WTC11 (cell line): ENCODE data around the gene PLK1.

Experiments used
- CREB1 ChIP-seq: sonication (generic); formaldehyde crosslinking; IDR thresholded peaks from 2 replicates; pipeline ENCODE4 v1.8.0; 2023; ENCODE audit warnings: mild to moderate bottlenecking, missing genetic modification reagents
- ESRRA ChIP-seq: sonication (generic); formaldehyde crosslinking; IDR thresholded peaks from 2 replicates; pipeline ENCODE4 v1.8.1; 2022; ENCODE audit warnings: mild to moderate bottlenecking, missing genetic modification reagents, borderline replicate concordance
- TCF7 ChIP-seq: sonication (generic); formaldehyde crosslinking; IDR thresholded peaks from 2 replicates; pipeline ENCODE4 v1.8.0; 2022; ENCODE audit warnings: mild to moderate bottlenecking, low read depth, missing genetic modification reagents, moderate library complexity
- ZNF232 ChIP-seq: sonication (generic); formaldehyde crosslinking; IDR thresholded peaks from 2 replicates; pipeline ENCODE4 v1.8.0; 2022; ENCODE audit warnings: mild to moderate bottlenecking, missing genetic modification reagents
- ZNF263 ChIP-seq: sonication (generic); formaldehyde crosslinking; IDR thresholded peaks from 2 replicates; pipeline ENCODE4 v1.8.1; 2022; ENCODE audit warnings: low read depth, mild to moderate bottlenecking, moderate library complexity, missing genetic modification reagents
- TF ChIP-seq, protein P1 (sequence below): fragments of 200-600 bp; IDR thresholded peaks from 2 replicates; pipeline ENCODE4 v1.8.0; 2022; ENCODE audit warnings: antibody characterized with exemption
- TF ChIP-seq, protein P2 (sequence below): sonication (generic); formaldehyde crosslinking; IDR thresholded peaks from 2 replicates; pipeline ENCODE4 v1.8.0; 2022; ENCODE audit warnings: mild to moderate bottlenecking, missing genetic modification reagents
- TF ChIP-seq, protein P3 (sequence below): fragments of 250-450 bp; sonication (Bioruptor Pico); IDR thresholded peaks from 2 replicates; pipeline ENCODE4 v1.9.0; 2021; ENCODE audit warnings: moderate library complexity, mild to moderate bottlenecking, inconsistent platforms, borderline replicate concordance

DNA sequence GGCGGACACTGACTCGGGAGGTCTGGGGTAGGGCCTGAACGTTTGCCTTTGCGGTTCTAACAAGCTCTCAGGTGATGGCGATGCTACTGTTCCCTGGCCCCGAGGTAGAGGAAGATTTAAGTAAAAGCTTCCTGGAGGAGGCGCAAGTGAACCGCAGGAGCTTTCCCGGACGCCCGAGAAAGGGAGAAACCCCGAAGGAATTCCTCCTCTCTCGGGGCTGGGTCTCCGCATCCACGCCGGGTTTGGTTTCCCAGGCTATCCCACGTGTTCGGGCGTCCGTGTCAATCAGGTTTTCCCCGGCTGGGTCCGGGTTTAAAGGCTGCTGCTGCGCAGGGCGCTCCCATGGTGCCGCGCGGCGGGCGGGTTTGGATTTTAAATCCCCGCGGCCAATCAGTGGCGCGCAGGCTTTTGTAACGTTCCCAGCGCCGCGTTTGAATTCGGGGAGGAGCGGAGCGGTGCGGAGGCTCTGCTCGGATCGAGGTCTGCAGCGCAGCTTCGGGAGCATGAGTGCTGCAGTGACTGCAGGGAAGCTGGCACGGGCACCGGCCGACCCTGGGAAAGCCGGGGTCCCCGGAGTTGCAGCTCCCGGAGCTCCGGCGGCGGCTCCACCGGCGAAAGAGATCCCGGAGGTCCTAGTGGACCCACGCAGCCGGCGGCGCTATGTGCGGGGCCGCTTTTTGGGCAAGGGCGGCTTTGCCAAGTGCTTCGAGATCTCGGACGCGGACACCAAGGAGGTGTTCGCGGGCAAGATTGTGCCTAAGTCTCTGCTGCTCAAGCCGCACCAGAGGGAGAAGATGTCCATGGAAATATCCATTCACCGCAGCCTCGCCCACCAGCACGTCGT lies at the start of gene PLK1:
- TF ChIP-seq ZNF263 (CRISPR knock-in tag): peak; percentile 69; the same call in 1 of the 2 replicates
- TF ChIP-seq, protein P1, sequence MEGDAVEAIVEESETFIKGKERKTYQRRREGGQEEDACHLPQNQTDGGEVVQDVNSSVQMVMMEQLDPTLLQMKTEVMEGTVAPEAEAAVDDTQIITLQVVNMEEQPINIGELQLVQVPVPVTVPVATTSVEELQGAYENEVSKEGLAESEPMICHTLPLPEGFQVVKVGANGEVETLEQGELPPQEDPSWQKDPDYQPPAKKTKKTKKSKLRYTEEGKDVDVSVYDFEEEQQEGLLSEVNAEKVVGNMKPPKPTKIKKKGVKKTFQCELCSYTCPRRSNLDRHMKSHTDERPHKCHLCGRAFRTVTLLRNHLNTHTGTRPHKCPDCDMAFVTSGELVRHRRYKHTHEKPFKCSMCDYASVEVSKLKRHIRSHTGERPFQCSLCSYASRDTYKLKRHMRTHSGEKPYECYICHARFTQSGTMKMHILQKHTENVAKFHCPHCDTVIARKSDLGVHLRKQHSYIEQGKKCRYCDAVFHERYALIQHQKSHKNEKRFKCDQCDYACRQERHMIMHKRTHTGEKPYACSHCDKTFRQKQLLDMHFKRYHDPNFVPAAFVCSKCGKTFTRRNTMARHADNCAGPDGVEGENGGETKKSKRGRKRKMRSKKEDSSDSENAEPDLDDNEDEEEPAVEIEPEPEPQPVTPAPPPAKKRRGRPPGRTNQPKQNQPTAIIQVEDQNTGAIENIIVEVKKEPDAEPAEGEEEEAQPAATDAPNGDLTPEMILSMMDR: no peak
- no peak; the same call in 1 of the 2 replicates for TF ChIP-seq CREB1 (CRISPR knock-in tag)
- TF ChIP-seq ESRRA (CRISPR knock-in tag): no peak
- TF ChIP-seq ZNF232 (CRISPR knock-in tag): peak; percentile 76; the same call in 1 of the 2 replicates
- TF ChIP-seq, protein P2, sequence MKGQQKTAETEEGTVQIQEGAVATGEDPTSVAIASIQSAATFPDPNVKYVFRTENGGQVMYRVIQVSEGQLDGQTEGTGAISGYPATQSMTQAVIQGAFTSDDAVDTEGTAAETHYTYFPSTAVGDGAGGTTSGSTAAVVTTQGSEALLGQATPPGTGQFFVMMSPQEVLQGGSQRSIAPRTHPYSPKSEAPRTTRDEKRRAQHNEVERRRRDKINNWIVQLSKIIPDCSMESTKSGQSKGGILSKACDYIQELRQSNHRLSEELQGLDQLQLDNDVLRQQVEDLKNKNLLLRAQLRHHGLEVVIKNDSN (CRISPR knock-in tag): peak; percentile 75
- TF ChIP-seq TCF7 (CRISPR knock-in tag): peak; percentile 25; the same call in 1 of the 2 replicates
- TF ChIP-seq, protein P3, sequence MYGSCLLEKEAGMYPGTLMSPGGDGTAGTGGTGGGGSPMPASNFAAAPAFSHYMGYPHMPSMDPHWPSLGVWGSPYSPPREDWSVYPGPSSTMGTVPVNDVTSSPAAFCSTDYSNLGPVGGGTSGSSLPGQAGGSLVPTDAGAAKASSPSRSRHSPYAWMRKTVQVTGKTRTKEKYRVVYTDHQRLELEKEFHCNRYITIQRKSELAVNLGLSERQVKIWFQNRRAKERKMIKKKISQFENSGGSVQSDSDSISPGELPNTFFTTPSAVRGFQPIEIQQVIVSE (CRISPR knock-in tag): no peak
